SH-SY5Y (cell line): ENCODE data around the gene NFATC2IP.

ENCODE experiments used
- GATA2 ChIP-seq: IDR thresholded peaks from 2 replicates; pipeline ENCODE4 v1.6.1; 2011; ENCODE audit warnings: mild to moderate bottlenecking, low read depth, low read length
- GATA3 ChIP-seq: IDR thresholded peaks from 2 replicates; pipeline ENCODE4 v1.6.1; 2011; ENCODE audit warnings: low read depth, mild to moderate bottlenecking, low read length, moderate library complexity

Gene NFATC2IP

GRCh38 chr16:28990375-28991040 lies 39.8 kb downstream of the NFATC2IP start:
- no peak for TF ChIP-seq GATA2

- TF ChIP-seq GATA3 (no peak), GATA2 (no peak)
These were observed 41.0 kb downstream of the NFATC2IP start for GRCh38 chr16:28991687-28992086.

- TF ChIP-seq GATA3 (no peak), GATA2 (no peak)
These were observed 41.8 kb downstream of the NFATC2IP start for GRCh38 chr16:28992496-28992895.

- TF ChIP-seq GATA2 (no peak), GATA3 (no peak)
These were observed 48.1 kb downstream of the NFATC2IP start for GRCh38 chr16:28998837-28999236.

GRCh38 chr16:28999577-28999976 lies 48.8 kb downstream of the NFATC2IP start:
- TF ChIP-seq GATA3, result no peak
- no peak for TF ChIP-seq GATA2

- no peak for TF ChIP-seq GATA2
These were observed 49.3 kb downstream of the NFATC2IP start for GRCh38 chr16:29000019-29000418.

- TF ChIP-seq GATA3 (no peak), GATA2 (no peak)
These were observed 57.2 kb downstream of the NFATC2IP start for GRCh38 chr16:29007730-29008593.

GRCh38 chr16:29009050-29009837 lies 58.5 kb downstream of the NFATC2IP start:
- TF ChIP-seq GATA3, result no peak
- no peak for TF ChIP-seq GATA2

- TF ChIP-seq GATA2, result no peak
- TF ChIP-seq GATA3, result no peak
These were observed 59.1 kb downstream of the NFATC2IP start for GRCh38 chr16:29009838-29010166.

GRCh38 chr16:29011112-29011511 lies 60.4 kb downstream of the NFATC2IP start:
- TF ChIP-seq GATA3, result no peak
- TF ChIP-seq GATA2, result no peak

- no peak for TF ChIP-seq GATA3
- TF ChIP-seq GATA2, result no peak
These were observed 61.1 kb downstream of the NFATC2IP start for GRCh38 chr16:29011851-29012250.

- no peak for TF ChIP-seq GATA2
- no peak for TF ChIP-seq GATA3
These were observed 62.3 kb downstream of the NFATC2IP start for GRCh38 chr16:29012913-29013553.

GRCh38 chr16:29014561-29015069 lies 63.9 kb downstream of the NFATC2IP start:
- TF ChIP-seq GATA2, result no peak
- no peak for TF ChIP-seq GATA3
